Head of caudate nucleus (tissue), 42 donors: ENCODE data around the gene SLC12A1.

Experiments
- DNase-seq, 42 donors: peaks; one replicate each; pipeline versions ENCODE4 v3.0.0 to v3.0.0-alpha.2; 2020 to 2021; ENCODE audit warnings: mixed read lengths in 7 of 42
- intact Hi-C: fragments of 100-400 bp; cut with DNase I; formaldehyde crosslinking; loops from one replicate; pipeline ENCODE4 v1.15.0; 2022

SLC12A1 gene

DNA sequence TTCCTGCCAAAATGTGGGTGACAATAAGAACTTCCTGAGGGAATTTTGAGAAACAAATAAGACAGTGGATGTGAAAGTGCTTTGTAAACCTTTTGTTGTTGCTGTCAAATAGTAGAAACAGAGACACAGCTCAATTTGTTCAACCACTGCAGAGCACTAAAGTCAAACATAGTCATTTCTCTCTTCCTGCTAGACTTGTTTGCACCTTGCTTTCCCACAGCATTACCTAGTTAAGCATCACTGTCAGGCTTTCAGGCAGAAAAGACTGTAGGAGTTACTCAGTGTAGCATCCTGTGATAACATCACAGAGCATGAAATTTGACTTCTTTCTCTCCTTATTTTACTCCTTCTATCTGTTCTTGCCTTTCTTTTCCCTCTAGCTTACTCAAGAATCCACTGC, 27.1 kb downstream of the SLC12A1 start:
- intact Hi-C loops, result no loop called here
- DNase-seq, result peak in 2 of 42 donors; percentile 8 to 31

DNA sequence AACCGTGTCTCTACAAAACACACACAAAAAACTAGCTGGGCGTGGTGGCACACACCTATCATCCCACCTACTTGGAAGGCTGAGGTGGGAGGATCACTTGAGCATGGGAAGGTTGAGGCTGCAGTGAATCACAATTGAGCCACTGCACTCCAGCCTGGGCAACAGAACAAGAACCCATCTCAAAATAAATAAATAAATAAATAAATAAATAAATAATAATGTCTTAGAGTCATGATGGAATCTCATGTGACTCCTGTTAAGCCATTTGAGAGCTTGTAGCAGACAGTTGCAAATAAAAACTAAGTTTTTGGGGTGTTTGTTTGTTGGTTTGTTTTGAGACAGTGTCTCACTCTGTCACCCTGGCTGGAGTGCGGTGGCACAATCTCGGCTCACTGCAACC, 33.2 kb downstream of the SLC12A1 start:
- DNase-seq, result no peak

GRCh38 chr15:48242015-48242414, 35.9 kb downstream of the SLC12A1 start:
- no peak for DNase-seq
- intact Hi-C loops, result no loop called here

More for the DNA sequence above, 33.2 kb downstream of the SLC12A1 start:
- intact Hi-C loops, result no loop called here

DNA sequence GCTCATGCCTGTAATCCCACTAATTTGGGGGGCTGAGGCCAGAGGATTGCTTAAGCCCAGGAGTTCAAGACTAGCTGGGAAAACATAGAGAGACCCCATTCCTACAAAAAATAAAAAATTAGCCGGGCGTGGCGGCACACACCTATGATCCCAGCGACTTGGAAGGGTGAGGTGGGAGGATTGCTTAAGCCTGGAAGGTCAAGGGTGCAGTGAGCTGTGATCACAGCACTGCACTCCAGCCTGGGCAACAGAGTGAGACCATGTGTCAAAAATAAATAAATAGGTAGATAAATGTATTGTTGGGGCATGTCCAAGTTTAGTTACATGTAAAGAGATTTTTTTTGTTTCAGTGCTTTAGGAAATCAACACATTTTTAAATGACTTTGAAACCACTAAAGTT, 36.4 kb downstream of the SLC12A1 start:
- DNase-seq, result no peak
- intact Hi-C loops, result no loop called here

DNA sequence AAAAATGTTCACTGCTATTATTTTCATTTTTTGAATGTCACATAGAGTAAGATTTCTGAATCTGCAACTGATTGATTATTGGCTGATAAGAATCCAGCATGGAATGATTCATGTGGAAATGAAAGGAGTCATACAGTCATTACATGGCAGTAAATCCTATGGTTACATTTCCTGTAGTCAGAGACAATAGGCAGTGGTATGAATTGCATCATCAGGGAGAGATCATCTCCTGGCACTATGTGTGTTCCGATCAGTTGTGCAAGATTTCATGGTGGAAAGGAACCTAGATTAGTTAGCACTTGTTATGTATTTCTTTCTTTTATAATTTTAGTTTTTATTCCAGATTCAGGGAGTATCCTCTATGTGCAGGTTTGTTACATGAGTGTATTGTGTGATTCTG, 38.8 kb downstream of the SLC12A1 start:
- DNase-seq, result no peak
- intact Hi-C loops, result no loop called here

GRCh38 chr15:48248414-48248813, 42.3 kb downstream of the SLC12A1 start:
- intact Hi-C loops, result no loop called here
- DNase-seq, result no peak

- DNase-seq, result peak in 8 of 42 donors; percentile 2 to 42 (median 9)
- intact Hi-C loops, result no loop called here
Measured at GRCh38 chr15:48250640-48251076, 44.6 kb downstream of the SLC12A1 start.

DNA sequence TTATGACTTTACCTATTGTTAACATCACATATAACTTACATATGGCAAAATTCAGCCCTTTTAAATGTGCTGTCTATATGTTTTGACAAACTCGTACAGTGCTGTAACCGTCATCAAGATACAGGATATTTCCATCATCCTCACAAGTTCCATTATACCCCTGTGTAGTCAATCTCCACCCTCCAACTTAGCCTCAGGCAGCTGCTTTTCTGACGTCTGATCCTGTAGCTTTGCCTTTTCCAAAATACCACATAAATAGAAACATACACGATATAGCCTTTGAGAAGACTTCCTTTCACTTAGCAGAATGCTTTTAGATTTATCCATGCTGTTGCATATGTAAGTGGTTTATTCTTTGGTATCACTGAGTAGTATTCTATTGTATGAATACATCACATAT, 47.1 kb downstream of the SLC12A1 start:
- intact Hi-C loops, result no loop called here
- DNase-seq, result no peak

DNA sequence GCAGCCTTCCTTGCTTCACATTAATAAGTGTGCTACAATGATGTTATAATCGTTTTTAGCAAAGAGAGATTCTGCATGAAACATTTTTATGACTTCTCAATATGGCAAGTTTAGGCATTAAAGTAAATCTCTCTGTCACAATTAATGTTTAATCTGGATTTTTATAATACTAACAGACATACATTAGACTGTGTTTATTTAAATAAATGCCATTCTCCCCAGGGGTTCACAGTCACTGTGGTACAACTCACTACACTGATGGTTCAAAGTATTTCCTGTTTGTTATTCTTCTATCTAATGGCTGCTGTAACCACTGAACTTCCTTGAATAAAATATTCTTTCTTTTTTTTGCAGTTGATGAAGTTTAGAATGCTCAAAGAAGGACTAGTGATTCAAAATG, 59.0 kb downstream of the SLC12A1 start:
- intact Hi-C loops, result no loop called here
- no peak for DNase-seq

- no peak for DNase-seq
- intact Hi-C loops, result no loop called here
Measured at GRCh38 chr15:48266024-48266689, 60.1 kb downstream of the SLC12A1 start.

GRCh38 chr15:48267766-48268165, 61.7 kb downstream of the SLC12A1 start:
- intact Hi-C loops, result no loop called here
- peak in 1 of 42 donors; percentile 3 for DNase-seq

DNA sequence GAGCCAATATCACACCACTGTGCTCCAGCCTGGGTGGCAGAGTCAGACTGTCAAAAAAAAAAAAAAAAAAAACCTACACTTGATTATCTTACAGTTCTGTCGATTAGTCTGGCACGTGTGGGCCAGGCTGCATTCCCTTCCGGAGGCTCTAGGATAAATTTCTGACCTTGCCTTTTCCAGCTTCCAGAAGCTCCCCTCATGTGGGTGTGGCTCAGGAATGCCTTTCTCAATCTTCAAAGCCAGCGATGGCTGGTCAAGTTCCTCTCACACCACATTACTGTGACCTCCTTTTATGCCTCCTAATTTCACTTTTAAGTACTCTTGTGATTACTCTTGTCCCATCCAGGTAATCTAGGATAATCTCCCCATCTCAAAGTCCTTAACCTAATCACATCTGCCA, 66.9 kb downstream of the SLC12A1 start:
- intact Hi-C loops, result no loop called here
- DNase-seq, result no peak

DNA sequence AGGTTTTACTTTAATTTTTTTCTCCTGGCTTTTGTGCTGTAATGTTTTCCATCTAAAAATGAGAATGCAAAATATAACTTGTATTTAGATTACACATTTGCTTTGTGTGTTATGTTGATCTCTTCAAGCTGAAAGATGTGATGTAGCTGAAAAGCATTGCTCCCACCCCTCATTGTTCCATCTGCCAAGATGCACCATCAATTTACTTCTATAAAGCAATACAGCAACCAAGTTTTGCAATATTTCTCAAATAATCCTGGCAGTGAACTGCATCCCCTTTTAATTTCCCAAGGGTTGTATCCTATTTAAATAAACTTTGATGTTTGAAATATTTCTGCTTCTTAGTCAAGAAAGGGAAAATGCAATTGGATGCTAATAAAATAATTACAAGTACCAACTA, 72.6 kb downstream of the SLC12A1 start:
- no peak for DNase-seq
- intact Hi-C loops, result no loop called here

- no peak for DNase-seq
- intact Hi-C loops, result no loop called here
Measured at GRCh38 chr15:48279608-48280007, 73.5 kb downstream of the SLC12A1 start.

DNA sequence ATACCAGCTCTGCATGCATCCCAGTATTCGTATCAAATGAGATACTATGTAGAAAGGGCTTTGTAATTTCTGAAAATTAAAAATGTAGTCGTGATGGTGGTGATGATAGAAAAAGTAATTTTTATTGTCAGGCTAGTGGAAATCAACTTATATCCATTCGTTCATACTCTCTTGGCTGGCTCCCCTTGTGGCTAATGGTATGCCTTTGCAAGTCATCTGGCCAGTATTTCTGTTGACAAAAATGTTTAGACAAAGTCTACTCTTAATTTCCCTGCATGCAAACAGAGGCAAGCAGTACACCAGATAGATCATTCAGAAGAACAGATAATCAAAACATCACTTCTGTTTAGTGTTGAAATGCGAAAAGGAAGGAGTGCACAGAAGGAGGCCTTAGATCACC, 75.6 kb downstream of the SLC12A1 start:
- intact Hi-C loops, result no loop called here
- DNase-seq, result no peak

DNA sequence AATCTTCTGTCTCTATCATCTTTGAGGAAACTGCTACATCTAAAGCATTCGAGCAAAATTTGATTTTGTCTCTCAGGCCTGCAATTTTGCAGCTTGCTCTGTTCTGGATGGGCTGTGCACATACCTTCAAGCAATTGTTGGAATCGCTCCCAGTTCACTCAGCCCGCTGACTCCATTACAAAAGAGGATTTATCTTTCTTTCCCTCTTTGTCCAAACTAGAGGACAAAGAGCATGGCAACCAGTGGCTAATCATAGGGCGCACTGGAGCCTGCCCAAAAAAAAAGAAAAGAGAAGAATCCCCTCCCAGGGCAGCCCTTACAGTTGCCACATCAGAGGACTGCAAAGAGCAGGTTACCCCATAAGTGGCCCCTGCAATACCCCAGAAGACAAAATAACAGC, 76.1 kb downstream of the SLC12A1 start:
- intact Hi-C loops, result no loop called here
- peak in 1 of 42 donors; percentile 6 for DNase-seq

DNA sequence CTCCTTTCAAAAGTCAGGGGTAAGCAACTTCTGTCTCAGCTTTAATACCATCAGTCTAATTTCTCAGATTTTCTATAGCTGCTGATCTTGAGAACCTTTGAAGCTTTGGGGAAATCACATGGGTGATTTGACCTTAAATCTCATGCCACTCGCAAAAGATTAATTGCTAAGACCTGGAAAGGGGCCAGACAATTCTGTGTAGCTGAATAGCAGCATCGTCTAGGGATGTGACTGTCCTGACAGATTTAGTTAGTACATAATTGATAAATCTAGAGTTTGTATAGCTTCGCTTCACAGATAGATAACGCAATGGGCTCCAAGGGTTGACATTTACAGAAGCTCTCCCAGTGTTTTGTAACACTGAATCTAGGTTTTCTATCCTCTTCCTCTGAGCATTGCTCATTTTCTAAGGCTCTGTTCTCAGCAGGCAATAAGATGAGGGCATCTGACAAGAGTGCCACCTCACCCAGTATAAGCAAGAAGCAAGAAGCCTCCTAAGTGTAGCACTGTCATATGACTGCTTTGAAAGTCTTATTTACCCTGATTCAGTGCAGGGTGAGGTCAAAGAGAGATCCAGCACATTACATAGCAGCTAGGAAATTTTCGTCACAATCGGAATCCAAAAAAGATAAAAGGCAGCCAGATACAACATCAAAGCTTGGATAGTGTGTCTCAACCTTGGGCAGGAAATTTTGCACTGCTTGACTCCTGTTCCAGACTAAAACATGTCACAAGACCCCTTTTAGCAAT, 77.5 kb downstream of the SLC12A1 start:
- no peak for DNase-seq
- intact Hi-C loops, result no loop called here

DNA sequence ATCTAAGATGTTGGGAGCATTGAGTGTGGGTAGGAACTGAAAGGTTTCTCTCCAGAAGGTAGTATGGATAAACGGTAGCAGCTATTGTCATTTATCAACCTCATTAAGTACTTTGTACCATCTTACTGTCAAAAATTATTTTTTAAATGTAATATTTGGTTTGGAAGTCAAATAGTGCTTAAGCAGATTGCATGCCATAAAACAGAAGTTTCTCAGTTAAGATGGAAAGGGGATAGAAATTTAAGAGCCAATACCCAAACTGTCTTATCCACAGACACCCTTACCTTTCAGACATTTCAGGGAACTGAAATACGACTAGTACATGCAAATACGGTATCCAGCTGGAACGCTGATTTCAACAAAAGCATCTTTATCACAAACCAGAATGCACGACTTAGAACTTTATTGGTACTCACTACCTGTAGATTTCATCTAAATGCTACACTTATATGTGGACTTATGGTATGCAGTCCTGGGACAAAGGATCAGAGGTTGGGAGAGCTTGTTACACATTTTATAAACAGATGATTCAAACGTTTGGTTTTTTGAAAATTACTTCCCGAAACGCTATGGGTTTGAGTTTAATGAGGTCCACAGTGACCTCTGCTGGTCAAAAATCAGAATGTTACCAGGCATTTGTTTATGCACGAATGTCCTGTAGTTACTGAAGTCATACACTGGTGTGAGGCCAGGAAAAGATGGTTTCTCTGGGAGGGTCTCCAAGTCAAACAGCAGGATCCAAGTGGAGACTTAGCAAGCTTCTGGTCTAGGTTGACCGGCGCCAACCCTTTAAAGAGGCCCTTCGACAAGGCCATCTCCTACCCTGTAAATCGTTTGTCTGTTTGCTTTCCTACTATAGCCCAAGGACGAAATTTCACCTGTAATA, 79.5 kb downstream of the SLC12A1 start:
- intact Hi-C loops, result no loop called here
- peak in 33 of 42 donors; percentile 15 to 85 (median 47) for DNase-seq

GRCh38 chr15:48289628-48290027, 83.5 kb downstream of the SLC12A1 start:
- intact Hi-C loops, result no loop called here
- DNase-seq, result no peak

DNA sequence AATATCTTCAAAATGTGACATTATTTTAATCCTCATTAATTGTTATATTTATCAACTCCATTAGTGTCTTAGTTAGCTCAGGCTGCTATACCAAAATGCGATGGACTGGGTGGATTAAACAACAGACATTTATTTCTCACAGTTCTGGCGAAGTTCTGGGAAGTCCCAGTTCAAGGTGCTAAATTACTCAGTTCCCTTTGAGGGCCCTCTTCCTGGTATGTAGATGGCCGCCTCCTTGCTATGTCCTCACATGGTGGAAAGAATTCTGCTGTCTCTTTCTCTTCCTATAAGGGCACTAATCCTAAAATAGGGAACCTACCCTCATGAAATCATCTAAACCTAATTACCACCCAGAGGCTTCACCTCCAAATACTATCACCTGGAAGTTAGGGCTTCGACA, 86.4 kb downstream of the SLC12A1 start:
- DNase-seq, result no peak
- intact Hi-C loops, result no loop called here
